Caco-2 (cell line): ENCODE results near the gene NCKAP5. TPM values are rescaled to one million over a fixed set of nuclear protein-coding genes. Genes with fewer than 3 reads are reported as not detected.
A peak's percentile ranks its signal among the peaks of the same experiment; 100 is the strongest.

Source experiments
- BruUV-seq: library from RNA; stranded (reverse); fragments of 400-500 nt; replicated peaks from 2 replicates; lab custom pipeline; 2021; lab: Mats Ljungman, UMichigan
- CTCF ChIA-PET: fragments of 300-600 bp; sonication (Branson Sonifier 250); formaldehyde crosslinking; loops from one replicate; lab custom pipeline; 2022; ENCODE audit warnings: antibody characterized with exemption; lab: Charles Lee
- POLR2A ChIA-PET: fragments of 300-600 bp; sonication (Branson Sonifier 250); formaldehyde crosslinking; loops from one replicate; lab custom pipeline; 2022; ENCODE audit warnings: antibody characterized with exemption; lab: Charles Lee
- DNase-seq, 2 experiments: peaks; one replicate each; pipeline versions ENCODE4 v3.0.0 to v3.0.0-alpha.2; 2020 to 2022
- H3K27me3 ChIP-seq: replicated peaks from 2 replicates; pipeline ENCODE4 v1.6.0; 2011; ENCODE audit warnings: low read length; ENCODE audit not compliant: control insufficient read depth, insufficient read depth
- H3K36me3 ChIP-seq: 2 replicates; pipeline ENCODE4 v1.5.1; 2011; ENCODE audit warnings: low read length; ENCODE audit not compliant: control insufficient read depth, insufficient read depth
- H3K4me1 ChIP-seq: fragments of 250-450 bp; sonication (Bioruptor Pico); 2 replicates; pipeline ENCODE4 v1.5.1; 2020; ENCODE audit warnings: mild to moderate bottlenecking
- H3K4me3 ChIP-seq: 2 replicates; pipeline ENCODE4 v1.5.1; 2011; ENCODE audit warnings: low read depth, mild to moderate bottlenecking, control low read depth, low read length
- H3K9me3 ChIP-seq: fragments of 250-450 bp; sonication (Bioruptor Pico); 2 replicates; pipeline ENCODE4 v1.5.1; 2020; ENCODE audit warnings: mild to moderate bottlenecking, moderate library complexity
- H3K27ac Mint-ChIP-seq: one replicate; pipeline ENCODE4 v1.8.0; 2022; ENCODE audit warnings: mixed read lengths; ENCODE audit not compliant: unreplicated experiment
- H3K27me3 Mint-ChIP-seq: one replicate; pipeline ENCODE4 v1.8.0; 2022; ENCODE audit warnings: mixed read lengths; ENCODE audit not compliant: insufficient read depth, unreplicated experiment
- H3K36me3 Mint-ChIP-seq: one replicate; pipeline ENCODE4 v1.8.0; 2022; ENCODE audit warnings: mild to moderate bottlenecking, mixed read lengths; ENCODE audit not compliant: insufficient read depth, unreplicated experiment
- H3K4me1 Mint-ChIP-seq: one replicate; pipeline ENCODE4 v1.8.0; 2022; ENCODE audit warnings: low read depth, mixed read lengths; ENCODE audit not compliant: unreplicated experiment
- H3K4me3 Mint-ChIP-seq: one replicate; pipeline ENCODE4 v1.8.0; 2022; ENCODE audit warnings: mild to moderate bottlenecking, moderate library complexity, mixed read lengths; ENCODE audit not compliant: unreplicated experiment
- H3K9me3 Mint-ChIP-seq: one replicate; pipeline ENCODE4 v1.8.0; 2022; ENCODE audit warnings: mixed read lengths; ENCODE audit not compliant: unreplicated experiment
- intact Hi-C: fragments of 100-400 bp; cut with micrococcal nuclease; formaldehyde crosslinking; loops from one replicate; pipeline ENCODE4 v1.10.0; 2022; ENCODE audit not compliant: unreplicated experiment
- total RNA-seq: library from RNA; stranded (reverse); gene quantifications from 2 replicates; pipeline ENCODE4 v1.2.3, GENCODE V29; 2022
- TF ChIP-seq, protein P1 (sequence below), 2 experiments: fragments of 200-600 bp in 1 of 2; IDR thresholded peaks; 1 replicate in 1 of 2; 2 replicates in 1 of 2; pipeline versions ENCODE4 v1.5.1 to v1.8.0; 2011 to 2022; ENCODE audit warnings: antibody characterized with exemption in 1 of 2, control low read depth in 1 of 2, inconsistent platforms in 1 of 2, low read depth in 1 of 2, low read length in 1 of 2, mild to moderate bottlenecking in 1 of 2, moderate library complexity in 1 of 2; ENCODE audit not compliant: insufficient read depth in 1 of 2, severe bottlenecking in 1 of 2, unreplicated experiment in 1 of 2

The NCKAP5 gene
- total RNA-seq, 1 experiment from 2014 or later = 3.8 TPM

DNA sequence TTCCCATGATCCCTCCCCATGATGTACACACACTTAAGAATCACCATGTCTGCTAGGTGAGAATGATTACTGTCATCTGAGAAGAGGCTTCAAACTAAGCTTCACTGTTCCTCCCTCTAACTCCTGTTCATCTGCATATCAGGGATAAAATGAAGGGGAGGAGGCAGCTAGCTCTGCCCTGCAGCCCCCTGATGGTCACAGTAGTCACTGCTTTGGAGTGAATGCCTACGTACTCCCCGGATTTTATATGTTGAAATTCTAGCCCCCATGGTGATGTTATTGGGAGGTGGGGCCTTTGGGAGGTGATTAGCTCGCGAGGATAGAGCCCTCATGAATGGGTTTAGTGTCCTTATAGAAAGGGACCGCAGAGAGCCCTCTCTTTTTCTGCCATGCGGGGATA lies 156.4 kb downstream of the NCKAP5 start:
- Histone ChIP-seq H3K9me3 (no peaks in the 10 kb centered on the region), H3K36me3 (no peaks in the 10 kb centered on the region), H3K4me1 (no peaks in the 10 kb centered on the region), H3K27me3 (no peaks in the 10 kb centered on the region), H3K4me3 (no peak overlapping the region)
- Mint-ChIP-seq H3K27ac (no peak overlapping the region), H3K4me3 (no peak overlapping the region), H3K9me3 (no peaks in the 10 kb centered on the region), H3K4me1 (peaks cover 9% of the 10 kb centered on the region), H3K27me3 (no peaks in the 10 kb centered on the region), H3K36me3 (no peaks in the 10 kb centered on the region)
- ChIA-PET CTCF (no interaction called here), POLR2A (no interaction called here)
- intact Hi-C loops = no loop called here
- TF ChIP-seq, protein P1, sequence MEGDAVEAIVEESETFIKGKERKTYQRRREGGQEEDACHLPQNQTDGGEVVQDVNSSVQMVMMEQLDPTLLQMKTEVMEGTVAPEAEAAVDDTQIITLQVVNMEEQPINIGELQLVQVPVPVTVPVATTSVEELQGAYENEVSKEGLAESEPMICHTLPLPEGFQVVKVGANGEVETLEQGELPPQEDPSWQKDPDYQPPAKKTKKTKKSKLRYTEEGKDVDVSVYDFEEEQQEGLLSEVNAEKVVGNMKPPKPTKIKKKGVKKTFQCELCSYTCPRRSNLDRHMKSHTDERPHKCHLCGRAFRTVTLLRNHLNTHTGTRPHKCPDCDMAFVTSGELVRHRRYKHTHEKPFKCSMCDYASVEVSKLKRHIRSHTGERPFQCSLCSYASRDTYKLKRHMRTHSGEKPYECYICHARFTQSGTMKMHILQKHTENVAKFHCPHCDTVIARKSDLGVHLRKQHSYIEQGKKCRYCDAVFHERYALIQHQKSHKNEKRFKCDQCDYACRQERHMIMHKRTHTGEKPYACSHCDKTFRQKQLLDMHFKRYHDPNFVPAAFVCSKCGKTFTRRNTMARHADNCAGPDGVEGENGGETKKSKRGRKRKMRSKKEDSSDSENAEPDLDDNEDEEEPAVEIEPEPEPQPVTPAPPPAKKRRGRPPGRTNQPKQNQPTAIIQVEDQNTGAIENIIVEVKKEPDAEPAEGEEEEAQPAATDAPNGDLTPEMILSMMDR (IDR thresholded peaks at IDR 0.05; ENCODE audit: insufficient read depth in 1 of 2, low read depth in 1 of 2, low read length in 1 of 2, severe bottlenecking in 1 of 2, unreplicated experiment in 1 of 2) = peak in 1 of 2 experiments; percentile 7
- no TSS peak for BruUV-seq
- DNase-seq = no peak

DNA sequence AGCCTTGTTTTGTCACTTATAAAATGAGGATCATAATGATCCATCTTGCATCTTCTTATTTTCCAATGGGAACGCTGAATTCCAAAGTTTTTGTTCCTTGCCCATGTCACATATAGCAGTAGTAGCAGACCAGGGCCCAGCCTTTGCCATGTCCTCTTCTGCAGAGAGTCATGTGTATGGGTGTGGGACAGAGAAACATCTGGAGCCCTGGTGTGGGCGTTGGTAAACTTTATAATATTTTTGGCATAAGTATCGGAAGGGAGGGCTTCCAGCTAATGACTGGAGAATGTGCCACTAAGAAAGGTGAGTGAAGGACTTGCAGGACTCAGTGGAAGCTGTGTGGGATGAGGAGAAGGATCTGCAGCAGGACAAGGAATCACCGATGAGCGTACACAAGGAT lies 157.2 kb downstream of the NCKAP5 start:
- H3K27me3 Mint-ChIP-seq = no peaks in the 10 kb centered on the region
- Histone ChIP-seq H3K4me3 (no peak overlapping the region), H3K36me3 (no peaks in the 10 kb centered on the region), H3K9me3 (no peaks in the 10 kb centered on the region), H3K27me3 (no peaks in the 10 kb centered on the region), H3K4me1 (no peaks in the 10 kb centered on the region)
- H3K9me3 Mint-ChIP-seq = no peaks in the 10 kb centered on the region
- H3K36me3 Mint-ChIP-seq = no peaks in the 10 kb centered on the region
- no peak overlapping the region for H3K27ac Mint-ChIP-seq
- intact Hi-C loops = no loop called here
- no TSS peak for BruUV-seq
- no peak for DNase-seq
- CTCF ChIA-PET = no interaction called here
- no peak overlapping the region for H3K4me3 Mint-ChIP-seq
- POLR2A ChIA-PET = no interaction called here
- peaks cover 9% of the 10 kb centered on the region for H3K4me1 Mint-ChIP-seq
- TF ChIP-seq, protein P1 (IDR thresholded peaks at IDR 0.05; ENCODE audit: insufficient read depth in 1 of 2, low read depth in 1 of 2, low read length in 1 of 2, severe bottlenecking in 1 of 2, unreplicated experiment in 1 of 2) = no peak

DNA sequence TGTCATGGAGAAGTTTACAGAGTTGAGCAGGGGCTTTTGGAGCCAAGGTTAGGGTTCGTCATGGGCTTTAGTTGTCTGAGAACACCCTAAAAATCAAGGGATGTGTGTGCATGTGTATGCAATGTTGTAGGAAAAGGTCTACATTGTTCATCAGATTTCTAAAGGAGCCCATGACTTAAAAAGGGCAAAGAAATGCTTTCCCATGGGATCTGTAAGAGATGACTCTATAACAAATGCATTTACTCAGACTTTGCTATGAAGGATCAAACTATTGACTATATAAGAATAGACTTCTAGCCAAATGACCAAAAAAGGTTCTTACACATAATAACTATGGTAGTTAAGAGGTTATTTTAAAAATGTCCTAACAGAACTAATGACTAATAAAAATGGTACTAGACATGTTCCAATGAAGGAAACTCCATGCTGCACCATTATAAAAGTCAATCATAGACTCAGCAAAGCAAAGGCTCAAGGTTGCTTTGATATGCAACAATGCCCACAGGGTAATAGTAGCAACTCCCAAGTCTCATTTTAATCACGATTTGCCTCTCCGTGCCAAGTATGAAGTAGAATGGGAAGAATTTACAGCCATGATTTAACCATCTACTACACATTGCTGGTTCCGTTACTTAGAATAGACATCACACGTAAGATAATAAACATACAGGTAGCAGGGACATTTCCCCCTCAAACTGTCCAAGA lies 158.5 kb downstream of the NCKAP5 start:
- no peak overlapping the region for H3K4me3 ChIP-seq
- no peaks in the 10 kb centered on the region for H3K9me3 ChIP-seq
- BruUV-seq = no TSS peak
- POLR2A ChIA-PET = no interaction called here
- TF ChIP-seq, protein P1 (IDR thresholded peaks at IDR 0.05; ENCODE audit: insufficient read depth in 1 of 2, low read depth in 1 of 2, low read length in 1 of 2, severe bottlenecking in 1 of 2, unreplicated experiment in 1 of 2) = no peak
- H3K9me3 Mint-ChIP-seq = no peaks in the 10 kb centered on the region
- H3K4me1 ChIP-seq = no peaks in the 10 kb centered on the region
- H3K36me3 Mint-ChIP-seq = no peaks in the 10 kb centered on the region
- DNase-seq = no peak
- H3K27ac Mint-ChIP-seq = no peak overlapping the region
- intact Hi-C loops = no loop called here
- no peaks in the 10 kb centered on the region for H3K27me3 Mint-ChIP-seq
- H3K27me3 ChIP-seq = no peaks in the 10 kb centered on the region
- CTCF ChIA-PET = no interaction called here
- H3K4me3 Mint-ChIP-seq = no peak overlapping the region
- no peaks in the 10 kb centered on the region for H3K36me3 ChIP-seq
- H3K4me1 Mint-ChIP-seq = peaks cover 9% of the 10 kb centered on the region
